Renal cortex interstitium (tissue), 3 donors: ENCODE data around the gene DNAJB9. TPM values are rescaled to one million over a fixed set of nuclear protein-coding genes. Genes with fewer than 3 reads are reported as not detected.

Experiments used
- polyA plus RNA-seq, 3 donors: library from polyadenylated mRNA; unstranded; fragments of 120-200 nt; gene quantifications; one replicate each; pipeline ENCODE4 v1.2.1, GENCODE V29; 2013; ENCODE audit not compliant: insufficient read length in 3 of 3

The DNAJB9 gene
- polyA plus RNA-seq, 3 donors, result 41.1 to 46.6 (median 42.7) TPM

Other genes starting within 250 kb of the DNAJB9 start
- gene NRCAM, start 113.4 kb upstream of the DNAJB9 start, polyA plus RNA-seq, result 10 to 100 TPM; 17.3 to 22.9 (median 20.0) TPM
- gene PNPLA8, start 43.7 kb upstream of the DNAJB9 start, polyA plus RNA-seq, result 10 to 100 TPM; 36.3 to 41.2 (median 37.4) TPM
- 10 to 100 TPM; 34.9 to 43.3 (median 42.5) TPM for gene THAP5, start 168 bp upstream of the DNAJB9 start, polyA plus RNA-seq